GM12891 (cell line): ENCODE data around the gene BLM.

Source experiments
- DNase-seq: peaks from one replicate; pipeline ENCODE4 v3.0.0; 2011; ENCODE audit warnings: low spot score; ENCODE audit not compliant: insufficient read length
- FAIRE-seq: peaks from 2 replicates; lab custom pipeline; 2011; peaks lifted over from hg19 to GRCh38; lab: Jason Lieb, UNC
- PAX5 ChIP-seq: IDR thresholded peaks from 2 replicates; pipeline ENCODE4 v1.6.1; 2011; ENCODE audit warnings: low read length, moderate library complexity, mild to moderate bottlenecking; ENCODE audit not compliant: insufficient read depth, severe bottlenecking
- POLR2A ChIP-seq: IDR thresholded peaks from 2 replicates; pipeline ENCODE4 v1.6.1; 2011; ENCODE audit warnings: low read depth, low read length, control low read depth
- POLR2AphosphoS5 ChIP-seq: IDR thresholded peaks from 2 replicates; pipeline ENCODE4 v1.6.1; 2011; ENCODE audit warnings: low read depth, low read length, control low read depth
- POU2F2 ChIP-seq: IDR thresholded peaks from 2 replicates; pipeline ENCODE4 v1.6.1; 2011; ENCODE audit warnings: low read depth, mild to moderate bottlenecking, control low read depth, low read length, moderate library complexity
- SPI1 ChIP-seq: IDR thresholded peaks from 2 replicates; pipeline ENCODE4 v1.6.1; 2011; ENCODE audit warnings: low read depth, low read length, control low read depth
- TAF1 ChIP-seq: IDR thresholded peaks from 2 replicates; pipeline ENCODE4 v1.6.1; 2011; ENCODE audit warnings: low read depth, low read length, control low read depth

BLM gene

DNA sequence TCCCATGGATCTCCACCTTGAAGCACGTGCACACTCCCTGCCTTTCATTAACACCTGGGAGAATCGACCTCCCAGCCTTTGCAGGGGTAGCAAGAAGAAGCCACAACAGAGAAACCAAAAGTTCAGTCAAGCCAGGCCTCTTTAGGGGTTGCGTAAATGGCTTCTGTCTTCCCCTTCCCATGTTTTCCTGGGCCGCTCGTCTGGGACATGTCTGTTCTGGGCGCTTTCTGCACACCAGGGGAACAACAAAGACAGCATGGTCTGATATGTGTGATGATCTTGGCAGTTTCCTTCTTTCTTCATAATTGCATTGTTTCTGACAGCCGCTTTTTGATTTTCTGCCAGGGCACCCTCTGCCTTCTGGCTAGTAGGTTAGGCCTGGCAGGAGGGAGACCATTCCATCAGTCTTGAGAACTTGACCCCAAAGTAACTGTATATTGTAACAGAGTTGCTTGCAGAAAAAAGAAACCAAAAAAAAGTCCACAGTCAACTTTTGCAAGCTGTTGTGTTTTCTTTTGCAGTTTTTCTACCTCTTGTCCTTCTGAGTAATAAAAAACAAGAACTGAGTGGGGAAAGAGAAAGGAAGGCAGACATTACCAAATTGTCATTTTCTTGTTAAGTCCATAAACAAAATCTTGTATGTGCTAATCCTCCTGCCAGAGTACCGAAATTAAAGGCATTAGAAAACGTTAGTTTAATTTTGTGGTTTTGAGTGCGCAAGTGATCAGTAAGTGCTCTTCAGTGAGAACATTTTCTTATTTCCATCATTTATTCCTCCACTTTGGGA is 95.2 kb downstream of the BLM start:
- no peak for FAIRE-seq
- TF ChIP-seq SPI1 (no peak), POLR2A (no peak), TAF1 (no peak), PAX5 (no peak), POU2F2 (no peak), POLR2AphosphoS5 (no peak)
- DNase-seq = no peak

- FAIRE-seq (no peak), DNase-seq (no peak)
- TF ChIP-seq SPI1 = no peak
- TF ChIP-seq POLR2A = no peak
- TF ChIP-seq TAF1 = no peak
- TF ChIP-seq PAX5 = no peak
- no peak for TF ChIP-seq POLR2AphosphoS5
- no peak for TF ChIP-seq POU2F2
Measured at GRCh38 chr15:90812958-90813265, 95.8 kb downstream of the BLM start.

- DNase-seq = no peak
- no peak for FAIRE-seq
- no peak for TF ChIP-seq TAF1
- no peak for TF ChIP-seq POU2F2
- no peak for TF ChIP-seq POLR2AphosphoS5
- TF ChIP-seq POLR2A = no peak
- TF ChIP-seq SPI1 = no peak
- TF ChIP-seq PAX5 = no peak
Measured at GRCh38 chr15:90813796-90814190, 96.6 kb downstream of the BLM start.

GRCh38 chr15:90814191-90814821 is 97.2 kb downstream of the BLM start:
- TF ChIP-seq POU2F2 (no peak), POLR2AphosphoS5 (no peak), POLR2A (no peak), TAF1 (no peak), PAX5 (no peak), SPI1 (no peak)
- DNase-seq = no peak
- no peak for FAIRE-seq

DNA sequence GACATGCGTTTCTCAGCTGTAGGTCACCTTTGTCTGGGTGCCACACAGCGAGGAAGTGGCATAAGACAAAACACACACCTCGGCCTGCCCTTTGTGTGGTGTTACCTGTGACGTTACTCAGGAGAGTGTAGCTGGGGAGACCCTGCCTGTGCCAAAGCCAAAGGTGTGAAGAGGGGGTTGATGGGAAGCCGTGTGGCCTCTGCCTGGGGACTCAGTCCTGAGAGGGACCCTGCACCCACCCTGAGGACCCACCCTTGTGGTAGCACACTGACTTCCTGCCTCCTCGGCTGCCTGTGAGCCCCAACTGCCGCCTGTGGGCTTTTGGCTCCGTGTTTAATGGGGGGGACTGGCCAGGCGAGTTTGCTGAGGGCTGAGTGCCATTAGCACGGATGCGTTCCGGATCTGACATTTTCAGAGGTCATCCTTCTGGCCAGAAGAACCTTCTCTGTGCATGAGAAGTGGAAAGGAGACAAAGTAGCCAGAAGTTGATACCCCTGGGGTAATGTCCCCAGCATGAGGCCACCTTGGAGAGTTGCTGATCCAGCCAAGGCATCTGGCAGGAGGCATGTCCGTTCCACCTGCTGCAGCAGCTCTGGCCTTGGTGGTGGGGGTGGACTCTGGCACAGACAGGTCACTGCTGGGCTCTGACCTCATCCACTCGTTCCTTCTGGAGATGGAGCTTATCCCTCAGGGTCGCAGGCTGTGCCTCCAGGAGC is 99.4 kb downstream of the BLM start:
- FAIRE-seq (no peak), DNase-seq (no peak)

DNA sequence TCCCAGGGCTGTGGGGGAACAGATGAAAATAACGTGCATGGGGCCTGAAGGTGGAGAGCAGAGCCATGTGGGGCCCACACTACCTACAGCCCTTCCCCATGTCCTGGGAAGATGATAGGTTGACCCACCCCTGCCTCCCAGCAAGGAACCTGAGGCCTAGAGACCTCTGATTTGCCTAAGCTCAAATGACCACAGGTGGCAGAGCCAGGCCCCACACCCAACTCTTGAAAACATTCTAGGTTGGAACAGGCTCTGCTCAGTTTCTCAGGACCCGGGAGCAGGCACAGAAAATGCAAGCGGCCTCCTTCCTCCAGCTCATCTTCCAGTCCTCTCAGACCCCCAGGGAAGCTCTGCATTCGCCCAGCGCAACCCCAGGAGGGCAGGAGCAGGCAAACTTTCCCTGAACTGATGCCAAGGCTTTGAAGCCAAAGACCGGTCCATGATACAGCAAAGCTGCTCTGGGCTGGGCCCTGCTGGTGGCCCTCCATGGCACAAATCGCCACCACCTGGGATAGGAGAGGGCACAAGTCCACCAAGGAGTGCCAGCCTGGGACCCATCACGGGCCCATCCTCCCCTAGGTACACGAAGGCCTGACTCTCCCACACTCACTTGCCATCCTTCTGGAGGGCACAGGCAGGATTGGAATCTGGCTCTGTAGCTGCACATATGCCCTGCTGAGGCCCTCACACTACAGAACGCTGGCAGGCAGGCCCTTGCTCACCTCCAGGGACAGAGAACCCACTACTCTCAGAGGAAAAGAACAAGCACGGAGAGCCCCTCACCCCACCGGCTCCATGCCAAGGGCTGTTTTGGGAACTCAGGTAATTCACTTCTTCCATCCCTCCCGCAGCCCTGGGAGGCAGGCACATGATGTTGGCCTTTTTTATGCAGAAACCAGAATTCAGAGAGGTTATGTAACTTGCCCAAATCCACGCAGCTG is 100.2 kb downstream of the BLM start:
- peak; percentile 38 for FAIRE-seq
- TF ChIP-seq PAX5 (no peak), POLR2A (no peak), POU2F2 (no peak), SPI1 (no peak), TAF1 (no peak), POLR2AphosphoS5 (no peak)
- DNase-seq = no peak

More for the DNA sequence above, 99.4 kb downstream of the BLM start:
- no peak for TF ChIP-seq POLR2A
- TF ChIP-seq TAF1 = no peak
- no peak for TF ChIP-seq POLR2AphosphoS5
- no peak for TF ChIP-seq POU2F2
- no peak for TF ChIP-seq SPI1
- no peak for TF ChIP-seq PAX5

DNA sequence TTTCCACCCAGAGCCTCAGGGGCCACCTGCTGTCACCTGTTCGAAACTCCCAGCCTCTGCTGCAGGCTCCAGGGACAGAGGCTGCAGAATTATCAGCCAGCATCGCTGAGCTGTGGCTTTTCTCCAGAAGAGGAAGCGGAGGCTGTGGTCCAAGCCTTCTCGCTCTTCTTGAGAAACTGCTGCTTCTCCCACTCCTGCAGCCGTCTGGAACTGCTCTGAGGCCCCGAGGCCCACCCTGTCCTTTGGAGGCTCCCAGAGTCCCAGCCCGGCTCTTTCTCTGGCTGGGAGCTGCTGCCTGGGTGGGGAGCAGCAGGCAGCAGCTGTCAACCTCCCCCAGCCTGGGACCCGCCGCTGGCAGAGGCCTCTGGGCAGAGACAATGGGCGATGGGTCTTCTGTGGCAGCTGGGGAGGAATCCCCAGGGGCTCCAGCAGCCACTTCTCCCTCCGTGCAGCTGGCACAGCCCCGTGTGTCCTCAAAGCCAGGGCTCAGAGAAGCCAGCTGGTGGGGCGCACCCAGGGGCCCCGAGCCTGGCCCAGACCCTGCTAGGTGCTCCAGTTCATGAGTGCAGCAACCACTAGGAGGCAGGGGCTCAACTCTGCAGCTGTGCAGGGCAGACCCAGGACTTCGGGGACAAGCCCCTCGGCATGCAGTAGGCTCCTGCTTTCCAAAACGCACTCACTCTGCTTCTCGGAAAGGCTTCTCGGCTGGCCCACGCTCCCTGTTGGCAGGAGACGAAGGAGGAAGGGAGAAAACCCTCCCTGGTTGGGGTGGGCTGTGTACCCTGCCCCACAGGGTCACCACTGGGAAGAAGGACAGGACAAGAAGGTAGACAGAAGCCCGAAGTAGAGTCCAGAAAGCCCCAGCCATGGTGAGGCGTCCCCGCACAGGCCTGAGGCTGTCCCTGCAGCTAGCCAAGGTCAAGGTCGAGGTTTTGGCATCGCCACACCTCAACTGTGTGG is 101.4 kb downstream of the BLM start:
- TF ChIP-seq POU2F2 = no peak
- peak; percentile 62 for TF ChIP-seq SPI1
- no peak for FAIRE-seq

GRCh38 chr15:90819390-90819789 is 102.2 kb downstream of the BLM start:
- DNase-seq (no peak), FAIRE-seq (no peak)
- TF ChIP-seq SPI1 (no peak), POLR2AphosphoS5 (no peak), POLR2A (no peak), PAX5 (no peak), POU2F2 (no peak), TAF1 (no peak)

More for the DNA sequence above, 101.4 kb downstream of the BLM start:
- peak; percentile 60 for DNase-seq

DNA sequence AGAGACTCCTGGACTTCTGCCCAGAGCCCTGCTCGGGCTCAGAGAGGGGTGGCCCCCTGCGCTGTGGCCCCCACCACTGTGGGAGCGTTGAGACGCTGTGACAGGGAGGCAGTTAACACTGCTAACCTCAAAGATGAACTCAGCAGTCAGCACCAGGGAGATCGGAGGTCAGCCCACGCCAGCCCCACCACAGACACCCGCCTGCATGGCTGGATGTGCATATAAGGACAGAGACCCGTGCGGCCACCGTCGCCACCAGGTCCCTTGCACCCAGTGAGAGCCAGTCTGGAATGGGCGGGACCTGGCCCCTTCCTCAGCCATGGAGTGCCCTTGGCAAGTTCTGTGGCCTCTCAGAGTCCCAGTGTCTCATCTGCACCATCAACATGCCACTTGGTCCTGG is 102.7 kb downstream of the BLM start:
- no peak for DNase-seq
- no peak for TF ChIP-seq SPI1
- no peak for TF ChIP-seq POU2F2
- no peak for TF ChIP-seq TAF1
- no peak for TF ChIP-seq POLR2AphosphoS5
- TF ChIP-seq POLR2A = no peak
- TF ChIP-seq PAX5 = no peak
- FAIRE-seq = no peak
